Loucy (cell line): Measurements from ENCODE around the gene DZIP1L.

Experiments
- CTCF ChIP-seq: fragments of 200-600 bp; sonication (generic); conservative IDR thresholded peaks from 2 replicates; pipeline ENCODE4 v1.5.1; 2014; ENCODE audit warnings: mild to moderate bottlenecking, antibody characterized with exemption, low read length
- EZH2phosphoT487 ChIP-seq: fragments of 200-600 bp; IDR thresholded peaks from 2 replicates; pipeline ENCODE4 v1.6.1; 2018; ENCODE audit warnings: antibody characterized with exemption, mild to moderate bottlenecking, moderate library complexity, borderline replicate concordance

GRCh38 chr3:138079901-138080300, 35.5 kb downstream of the DZIP1L start:
- TF ChIP-seq CTCF (no peak), EZH2phosphoT487 (no peak)
